CD8-positive, alpha-beta memory T cell (primary cell): ENCODE results near the gene PAPSS1. TPM values are rescaled to one million over a fixed set of nuclear protein-coding genes. Genes with fewer than 3 reads are reported as not detected.

Experiments used
- CTCF ChIA-PET: fragments of 350-600 bp; sonication (Branson Sonifier 250); formaldehyde crosslinking; loops from one replicate; lab custom pipeline; 2021; ENCODE audit warnings: antibody characterized with exemption; lab: Charles Lee
- POLR2A ChIA-PET: fragments of 350-600 bp; sonication (Branson Sonifier 250); formaldehyde crosslinking; loops from one replicate; lab custom pipeline; 2021; ENCODE audit warnings: antibody characterized with exemption; lab: Charles Lee
- DNase-seq, 5 donors: peaks; one replicate each; pipeline versions ENCODE4 v3.0.0 to v3.0.0-alpha.2; 2020 to 2022; ENCODE audit warnings: mixed read lengths in 1 of 5
- H3K27ac ChIP-seq: one replicate; pipeline ENCODE4 v1.7.0; 2013; ENCODE audit warnings: low read depth, mild to moderate bottlenecking, low read length, moderate library complexity
- H3K27me3 ChIP-seq: 2 replicates; pipeline ENCODE4 v1.7.0; 2013; ENCODE audit warnings: low read length, mild to moderate bottlenecking; ENCODE audit not compliant: insufficient read depth, poor library complexity, severe bottlenecking
- H3K36me3 ChIP-seq: 2 replicates; pipeline ENCODE4 v1.7.0; 2013; ENCODE audit warnings: mild to moderate bottlenecking, low read length, moderate library complexity; ENCODE audit not compliant: insufficient read depth
- H3K4me1 ChIP-seq: 2 replicates; pipeline ENCODE4 v1.7.0; 2013; ENCODE audit warnings: mild to moderate bottlenecking, low read length, moderate library complexity; ENCODE audit not compliant: insufficient read depth
- H3K4me3 ChIP-seq: 2 replicates; pipeline ENCODE4 v1.7.0; 2013; ENCODE audit warnings: mild to moderate bottlenecking, low read length
- H3K9me3 ChIP-seq: 2 replicates; pipeline ENCODE4 v1.7.0; 2013; ENCODE audit warnings: mild to moderate bottlenecking, low read length
- H3K27ac Mint-ChIP-seq, 8 donors: one replicate each; pipeline ENCODE4 v1.8.0; 2020 to 2021; ENCODE audit warnings: mixed read lengths in 8 of 8, mild to moderate bottlenecking in 6 of 8, inconsistent platforms in 3 of 8, moderate library complexity in 3 of 8
- H3K27me3 Mint-ChIP-seq, 2 donors: one replicate each; pipeline ENCODE4 v1.8.0; 2020 to 2021; ENCODE audit warnings: mixed read lengths in 2 of 2, mild to moderate bottlenecking in 1 of 2, moderate library complexity in 1 of 2
- H3K36me3 Mint-ChIP-seq, 3 donors: one replicate each; pipeline ENCODE4 v1.8.0; 2020 to 2021; ENCODE audit warnings: mixed read lengths in 3 of 3, inconsistent platforms in 1 of 3, mild to moderate bottlenecking in 1 of 3
- H3K4me1 Mint-ChIP-seq, 3 donors: one replicate each; pipeline ENCODE4 v1.8.0; 2020 to 2021; ENCODE audit warnings: mixed read lengths in 3 of 3, inconsistent platforms in 1 of 3, mild to moderate bottlenecking in 1 of 3
- H3K4me3 Mint-ChIP-seq, 7 donors: one replicate each; pipeline ENCODE4 v1.8.0; 2020 to 2021; ENCODE audit warnings: mixed read lengths in 7 of 7, mild to moderate bottlenecking in 6 of 7, moderate library complexity in 4 of 7, inconsistent platforms in 2 of 7
- H3K9me3 Mint-ChIP-seq, 5 donors: one replicate each; pipeline ENCODE4 v1.8.0; 2020 to 2022; ENCODE audit warnings: mixed read lengths in 5 of 5, mild to moderate bottlenecking in 3 of 5, moderate library complexity in 2 of 5, inconsistent platforms in 1 of 5
- polyA plus RNA-seq: library from polyadenylated mRNA; unstranded; fragments of 300-500 nt; fragmentation: Illumina TruSeq; gene quantifications from one replicate; pipeline ENCODE4 v1.2.3, GENCODE V29; 2021
- total RNA-seq, 2 experiments: library from RNA; stranded (reverse); gene quantifications; one replicate each; pipeline ENCODE4 v1.2.3, GENCODE V29; 2021

Gene PAPSS1
- total RNA-seq (10 to 100 TPM; 26.6 to 27.9 TPM), polyA plus RNA-seq (30.9 TPM)

DNA sequence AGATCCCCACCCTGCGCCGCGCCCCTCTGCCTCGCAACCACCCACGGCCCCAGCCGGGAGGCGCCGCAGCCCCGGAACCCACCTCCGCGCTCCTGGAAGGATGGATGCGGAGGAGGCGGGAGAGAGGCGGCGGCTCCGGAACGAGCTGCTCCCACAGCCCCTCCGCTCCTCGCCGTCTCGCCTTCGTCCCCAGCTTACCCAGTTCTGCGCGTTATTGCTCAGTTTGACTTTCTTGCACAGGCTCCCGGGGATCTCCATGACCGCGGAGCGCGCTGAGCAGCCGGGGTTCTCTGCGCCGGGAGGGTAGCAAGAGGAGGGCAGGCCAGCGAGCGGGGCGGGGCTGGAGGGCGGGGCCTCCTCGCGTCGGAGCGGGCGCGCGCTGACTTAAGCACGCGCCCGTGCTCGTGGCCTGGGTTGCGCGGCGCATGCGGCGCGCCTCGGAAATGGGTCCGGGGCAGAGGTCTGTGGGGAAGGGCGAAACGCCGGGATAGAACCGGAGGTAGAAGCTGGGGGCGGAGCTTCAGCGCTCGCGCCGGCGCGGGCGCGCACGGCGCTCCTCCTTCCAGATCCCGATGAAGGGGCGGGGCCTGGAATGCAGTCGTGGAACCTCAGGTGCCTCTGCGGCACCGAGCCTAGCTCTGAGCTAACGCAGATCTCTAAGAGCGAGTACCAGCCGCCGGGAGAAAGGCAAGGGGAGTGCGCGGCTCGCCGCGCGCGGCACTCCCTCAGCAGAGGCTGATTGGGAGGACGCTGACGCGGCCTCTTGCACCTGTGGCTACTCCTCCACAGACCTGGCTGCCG is at the start of gene PAPSS1:
Gene PAPSS1 (minus strand): TSS at position 313 of the 801 bp plus-strand sequence. CDS start 55 bp downstream, at position 258.
- peak within 1 kb of the TSS; percentile 96 to 99 (median 97) for H3K4me3 Mint-ChIP-seq
- H3K9me3 Mint-ChIP-seq: no peaks in the 10 kb centered on the region
- Histone ChIP-seq H3K27me3 (no peaks in the 10 kb centered on the region), H3K4me3 (peak within 1 kb of the TSS; percentile 96), H3K4me1 (peaks cover 20% of the 10 kb centered on the region), H3K9me3 (no peaks in the 10 kb centered on the region), H3K27ac (peak within 1 kb of the TSS; percentile 74), H3K36me3 (no peaks in the 10 kb centered on the region)
- peaks cover 33 to 39% (median 33%) of the 10 kb centered on the region in 3 donors for H3K4me1 Mint-ChIP-seq
- POLR2A ChIA-PET: interaction anchor here (0.6 to 1.5 kb wide), 3 partner anchors 211 to 932 kb away, joined by 3 to 5 read pairs (median 5); partner anchors contain the start of gene CYP2U1
- H3K27me3 Mint-ChIP-seq: no peaks in the 10 kb centered on the region
- peak within 1 kb of the TSS; percentile 94 to 97 (median 96) for H3K27ac Mint-ChIP-seq
- H3K36me3 Mint-ChIP-seq: peaks cover 0 to 11% (median 2%) of the 10 kb centered on the region in 3 donors
- CTCF ChIA-PET: interaction anchor here (1.1 to 3.6 kb wide), 5 partner anchors 12 to 58 kb away, joined by 3 to 17 read pairs (median 9); no protein-coding TSS in a partner anchor
- DNase-seq: peak; percentile 94 to 97 (median 94)

DNA sequence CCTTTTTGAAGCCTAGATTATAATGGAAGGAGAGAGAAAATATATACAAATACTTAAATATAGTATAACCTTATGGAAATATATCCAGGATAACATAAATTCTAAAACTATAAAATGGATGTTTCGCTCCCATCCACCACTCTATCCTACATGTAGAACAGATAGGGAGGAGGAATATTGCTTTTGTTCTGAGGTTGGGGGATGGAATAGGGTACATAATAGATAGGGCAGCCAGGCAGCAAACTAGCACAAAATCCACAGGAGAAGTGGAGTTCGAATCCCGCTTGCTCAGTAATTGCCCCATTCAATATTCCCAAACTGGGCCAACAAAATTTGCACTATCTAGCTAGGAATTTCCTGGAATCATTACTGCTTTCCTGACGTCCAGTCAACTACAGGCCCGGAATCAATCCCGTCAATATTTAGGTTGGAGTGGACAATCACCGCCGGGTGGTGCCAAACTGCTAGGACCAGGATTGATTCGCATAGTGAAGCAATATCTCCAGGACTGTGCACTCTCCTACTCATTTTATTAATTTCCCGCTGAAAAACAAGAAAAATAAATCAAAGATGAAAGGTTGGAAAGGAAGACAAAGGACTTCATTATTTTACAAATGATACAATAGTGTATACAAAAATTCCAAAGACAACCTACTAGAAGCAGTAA is 40.4 kb upstream of the PAPSS1 start:
- Histone ChIP-seq H3K27me3 (no peaks in the 10 kb centered on the region), H3K4me1 (no peaks in the 10 kb centered on the region), H3K27ac (no peak overlapping the region), H3K36me3 (no peaks in the 10 kb centered on the region), H3K4me3 (no peak overlapping the region), H3K9me3 (no peaks in the 10 kb centered on the region)
- no peaks in the 10 kb centered on the region for H3K4me1 Mint-ChIP-seq
- peaks cover 5 to 17% of the 10 kb centered on the region in 2 donors for H3K27me3 Mint-ChIP-seq
- ChIA-PET CTCF (no interaction called here), POLR2A (no interaction called here)
- H3K9me3 Mint-ChIP-seq: no peaks in the 10 kb centered on the region
- H3K27ac Mint-ChIP-seq: no peak overlapping the region
- DNase-seq: no peak
- no peaks in the 10 kb centered on the region for H3K36me3 Mint-ChIP-seq
- H3K4me3 Mint-ChIP-seq: no peak overlapping the region

DNA sequence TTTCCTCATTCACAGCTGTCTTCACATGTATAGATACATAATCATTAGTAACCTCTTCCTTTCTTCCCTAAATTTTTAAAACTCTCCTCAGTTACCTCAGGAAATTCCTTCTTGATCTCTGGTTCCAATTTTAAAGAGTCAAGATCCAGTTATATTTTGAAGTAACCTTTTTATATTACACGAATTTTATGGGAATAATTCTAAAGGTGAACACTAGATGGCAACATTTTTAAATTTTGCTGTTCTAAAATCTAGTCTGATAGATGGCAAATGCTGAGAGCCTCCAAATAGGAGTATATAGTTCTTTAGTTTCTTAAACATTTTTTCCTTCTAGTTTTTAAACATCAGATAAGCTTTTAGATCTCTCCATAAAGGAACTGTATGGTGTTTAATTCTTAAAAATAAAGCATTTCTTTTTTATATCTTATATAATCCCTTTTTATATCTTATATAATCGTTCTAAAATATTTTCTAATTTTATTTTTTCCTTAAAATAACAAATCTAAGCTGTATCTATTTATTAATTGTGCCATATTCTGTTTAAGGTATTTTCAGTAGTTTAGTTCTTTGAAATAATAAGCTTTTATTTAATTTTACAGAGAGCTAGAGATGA is 37.9 kb upstream of the PAPSS1 start:
- ChIA-PET CTCF (interaction anchor here (1.0 to 1.3 kb wide), 3 partner anchors 20 to 814 kb away, joined by 3 to 10 read pairs (median 3); partner anchors contain the start of gene PAPSS1), POLR2A (no interaction called here)
- DNase-seq: peak in 2 of 5 donors; percentile 13 to 17
- Histone ChIP-seq H3K36me3 (no peaks in the 10 kb centered on the region), H3K27me3 (no peaks in the 10 kb centered on the region), H3K4me1 (no peaks in the 10 kb centered on the region), H3K27ac (no peak overlapping the region), H3K4me3 (no peak overlapping the region), H3K9me3 (no peaks in the 10 kb centered on the region)
- no peaks in the 10 kb centered on the region for H3K9me3 Mint-ChIP-seq
- H3K36me3 Mint-ChIP-seq: no peaks in the 10 kb centered on the region
- no peak overlapping the region for H3K27ac Mint-ChIP-seq
- no peak overlapping the region for H3K4me3 Mint-ChIP-seq
- peaks cover 5 to 11% of the 10 kb centered on the region in 2 donors for H3K27me3 Mint-ChIP-seq
- H3K4me1 Mint-ChIP-seq: no peaks in the 10 kb centered on the region

DNA sequence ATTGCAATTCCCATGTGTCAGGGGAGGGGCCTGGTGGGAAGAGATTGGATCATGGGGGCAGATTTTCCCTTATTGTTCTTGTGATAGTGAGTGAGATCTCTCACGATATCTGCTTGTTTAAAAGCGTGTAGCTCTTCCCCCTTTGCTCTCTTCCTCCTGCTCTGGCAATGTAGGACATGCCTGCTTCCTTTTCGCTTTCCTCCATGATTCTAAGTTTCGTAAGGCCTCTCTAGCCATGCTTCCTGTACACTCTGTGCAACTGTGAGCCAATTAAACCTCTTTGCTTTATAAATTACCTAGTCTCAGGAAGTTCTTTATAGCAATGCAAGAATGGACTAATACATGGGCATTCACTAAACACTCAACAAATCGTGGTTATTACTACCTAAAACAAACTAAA is 37.2 kb upstream of the PAPSS1 start:
- CTCF ChIA-PET: no interaction called here
- DNase-seq: no peak
- Histone ChIP-seq H3K36me3 (no peaks in the 10 kb centered on the region), H3K4me3 (no peak overlapping the region), H3K4me1 (no peaks in the 10 kb centered on the region), H3K27me3 (no peaks in the 10 kb centered on the region), H3K9me3 (no peaks in the 10 kb centered on the region), H3K27ac (no peak overlapping the region)
- H3K36me3 Mint-ChIP-seq: no peaks in the 10 kb centered on the region
- POLR2A ChIA-PET: no interaction called here
- no peaks in the 10 kb centered on the region for H3K9me3 Mint-ChIP-seq
- no peak overlapping the region for H3K4me3 Mint-ChIP-seq
- no peaks in the 10 kb centered on the region for H3K4me1 Mint-ChIP-seq
- peaks cover 4 to 10% of the 10 kb centered on the region in 2 donors for H3K27me3 Mint-ChIP-seq
- H3K27ac Mint-ChIP-seq: no peak overlapping the region

DNA sequence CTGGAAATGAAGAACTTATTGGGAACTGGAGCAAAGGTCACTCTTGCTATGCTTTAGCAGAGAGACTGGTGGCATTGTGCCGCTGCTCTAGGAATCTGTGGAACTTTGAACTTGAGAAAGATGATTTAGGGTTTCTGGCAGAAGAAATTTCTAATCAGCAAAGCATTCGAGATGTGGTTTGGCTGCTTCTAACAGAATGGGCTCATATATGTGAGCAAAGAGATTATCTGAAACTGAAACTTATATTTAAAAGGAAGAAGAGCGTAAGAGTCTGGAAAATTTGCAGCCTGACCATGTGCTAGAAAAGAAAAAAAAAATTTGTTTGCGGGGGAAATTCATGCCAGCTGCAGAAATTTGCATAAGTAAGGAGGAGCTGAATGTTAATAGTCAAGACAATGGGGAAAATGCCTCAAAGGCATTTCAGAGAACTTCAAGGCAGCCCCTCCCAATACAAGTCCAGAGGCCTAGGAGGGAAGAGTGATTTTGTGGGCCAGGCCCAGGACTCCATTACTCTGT is 35.9 kb upstream of the PAPSS1 start:
- DNase-seq: no peak
- Histone ChIP-seq H3K4me3 (no peak overlapping the region), H3K4me1 (no peaks in the 10 kb centered on the region), H3K27me3 (no peaks in the 10 kb centered on the region), H3K9me3 (no peaks in the 10 kb centered on the region), H3K36me3 (no peaks in the 10 kb centered on the region), H3K27ac (no peak overlapping the region)
- H3K27me3 Mint-ChIP-seq: peaks cover 3 to 10% of the 10 kb centered on the region in 2 donors
- H3K4me1 Mint-ChIP-seq: no peaks in the 10 kb centered on the region
- H3K27ac Mint-ChIP-seq: no peak overlapping the region
- ChIA-PET POLR2A (no interaction called here), CTCF (no interaction called here)
- H3K36me3 Mint-ChIP-seq: no peaks in the 10 kb centered on the region
- H3K9me3 Mint-ChIP-seq: no peaks in the 10 kb centered on the region
- H3K4me3 Mint-ChIP-seq: no peak overlapping the region

DNA sequence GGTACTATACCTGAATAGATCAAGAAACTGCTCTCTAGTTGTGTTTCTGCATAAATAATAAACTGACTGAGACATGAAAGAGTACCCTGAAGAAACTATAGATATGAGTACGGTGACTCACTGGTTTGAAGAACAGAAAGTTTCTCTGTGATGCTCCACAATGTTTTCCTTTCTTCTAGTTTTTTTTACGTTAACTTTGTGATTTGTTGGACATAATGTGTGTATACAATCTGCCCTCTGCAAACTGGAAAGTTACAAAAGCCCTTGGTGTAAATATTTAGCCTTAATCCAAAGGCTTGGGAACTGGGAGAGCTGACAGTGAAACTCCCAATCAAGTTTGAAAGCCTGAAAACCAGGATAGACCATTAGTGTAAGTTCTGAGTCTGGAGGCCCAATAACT is 31.6 kb upstream of the PAPSS1 start:
- H3K36me3 Mint-ChIP-seq: no peaks in the 10 kb centered on the region
- no peaks in the 10 kb centered on the region for H3K4me1 Mint-ChIP-seq
- Histone ChIP-seq H3K27me3 (no peaks in the 10 kb centered on the region), H3K4me1 (no peaks in the 10 kb centered on the region), H3K36me3 (no peaks in the 10 kb centered on the region), H3K9me3 (no peaks in the 10 kb centered on the region), H3K4me3 (no peak overlapping the region), H3K27ac (no peak overlapping the region)
- H3K27me3 Mint-ChIP-seq: peaks cover 10 to 36% of the 10 kb centered on the region in 2 donors
- H3K4me3 Mint-ChIP-seq: no peak overlapping the region
- POLR2A ChIA-PET: no interaction called here
- H3K9me3 Mint-ChIP-seq: no peaks in the 10 kb centered on the region
- H3K27ac Mint-ChIP-seq: no peak overlapping the region
- no peak for DNase-seq
- CTCF ChIA-PET: no interaction called here

DNA sequence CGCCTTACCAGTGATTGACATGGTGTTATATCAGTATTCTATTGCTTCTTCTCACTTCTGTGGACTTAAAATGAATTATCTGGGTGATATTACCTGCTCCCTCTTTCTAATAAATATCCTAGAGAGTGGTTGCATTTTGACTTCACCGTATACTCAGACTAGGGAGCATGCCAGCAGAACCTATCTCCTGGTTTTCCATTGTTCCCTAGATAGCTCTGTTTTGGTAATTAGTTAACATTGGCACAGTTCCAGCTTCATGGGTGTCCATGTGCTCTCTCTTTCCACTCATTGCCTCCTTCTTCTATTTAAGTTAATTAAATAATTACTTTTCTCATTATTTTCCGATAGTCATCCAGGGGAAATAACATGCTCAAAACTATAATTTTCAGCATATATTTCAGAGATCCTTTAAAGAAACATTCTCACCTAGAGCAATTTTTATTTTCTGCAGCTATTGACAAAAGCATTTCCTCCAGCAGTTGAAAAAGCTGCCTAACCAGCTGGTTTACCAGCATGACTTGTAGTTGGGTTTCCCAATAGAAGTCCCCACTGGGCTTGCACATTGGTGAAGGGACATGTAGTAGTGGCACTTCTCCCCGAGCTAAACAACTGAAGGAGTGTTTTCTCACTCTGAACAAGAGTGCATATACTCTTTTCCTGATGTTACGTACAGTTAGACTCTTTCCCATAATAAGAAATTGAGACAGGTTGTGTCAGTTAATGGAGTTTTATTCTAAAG is 27.9 kb upstream of the PAPSS1 start:
- no peaks in the 10 kb centered on the region for H3K27me3 ChIP-seq
- H3K4me1 Mint-ChIP-seq: no peaks in the 10 kb centered on the region
- no peaks in the 10 kb centered on the region for H3K9me3 ChIP-seq
- H3K36me3 Mint-ChIP-seq: no peaks in the 10 kb centered on the region
- H3K27me3 Mint-ChIP-seq: peaks cover 14 to 42% of the 10 kb centered on the region in 2 donors
- ChIA-PET CTCF (interaction anchor here (1.9 kb wide), 1 partner anchor 11 kb away, joined by 6 read pairs; no protein-coding TSS in a partner anchor), POLR2A (no interaction called here)
- H3K4me3 Mint-ChIP-seq: no peak overlapping the region
- no peak overlapping the region for H3K27ac Mint-ChIP-seq
- H3K9me3 Mint-ChIP-seq: peaks cover 0 to 4% (median 0%) of the 10 kb centered on the region in 5 donors
- H3K4me3 ChIP-seq: no peak overlapping the region
- no peaks in the 10 kb centered on the region for H3K36me3 ChIP-seq
- DNase-seq: no peak
- H3K27ac ChIP-seq: no peak overlapping the region
- no peaks in the 10 kb centered on the region for H3K4me1 ChIP-seq
